Chondrocyte (in vitro differentiated cells): ENCODE results near the gene CSF1. TPM values are rescaled to one million over a fixed set of nuclear protein-coding genes. Genes with fewer than 3 reads are reported as not detected.

Experiments
- DNase-seq: peaks from one replicate; pipeline ENCODE4 v3.0.0; 2021; ENCODE audit warnings: mixed read lengths, low spot score
- H3K27ac Mint-ChIP-seq: one replicate; pipeline ENCODE4 v1.8.0; 2021; ENCODE audit warnings: mild to moderate bottlenecking, moderate library complexity, mixed read lengths; ENCODE audit not compliant: unreplicated experiment
- H3K27me3 Mint-ChIP-seq: 2 replicates; pipeline ENCODE4 v1.8.0; 2021; ENCODE audit warnings: low read depth, mixed read lengths
- H3K36me3 Mint-ChIP-seq: 2 replicates; pipeline ENCODE4 v1.8.0; 2021; ENCODE audit warnings: low read depth, mixed read lengths
- H3K4me1 Mint-ChIP-seq: 2 replicates; pipeline ENCODE4 v1.8.0; 2021; ENCODE audit warnings: low read depth, mild to moderate bottlenecking, mixed read lengths
- H3K4me3 Mint-ChIP-seq: one replicate; pipeline ENCODE4 v1.8.0; 2021; ENCODE audit warnings: mild to moderate bottlenecking, moderate library complexity, mixed read lengths; ENCODE audit not compliant: unreplicated experiment
- H3K9me3 Mint-ChIP-seq: 2 replicates; pipeline ENCODE4 v1.8.0; 2021; ENCODE audit warnings: low read depth, mixed read lengths
- CTCF ChIP-seq: fragments of 200-600 bp; sonication (generic); IDR thresholded peaks from 2 replicates; pipeline ENCODE4 v1.5.0; 2021; ENCODE audit warnings: antibody characterized with exemption, mild to moderate bottlenecking, moderate library complexity
- total RNA-seq: library from RNA; stranded (reverse); gene quantifications from 3 replicates; pipeline ENCODE4 v1.2.1, GENCODE V29; 2021

Gene CSF1
- total RNA-seq, 1 donor from 2014 or later, result 19.8 TPM

- TF ChIP-seq CTCF, result no peak
- Mint-ChIP-seq H3K27me3 (peaks cover 5% of the 10 kb centered on the region), H3K27ac (no peak overlapping the region), H3K4me3 (no peak overlapping the region), H3K36me3 (no peaks in the 10 kb centered on the region), H3K9me3 (no peaks in the 10 kb centered on the region), H3K4me1 (peaks cover 10% of the 10 kb centered on the region)
- DNase-seq, result no peak
These were observed 5.2 kb upstream of the CSF1 start for GRCh38 chr1:109905491-109905890.

GRCh38 chr1:109906160-109906838 lies 4.3 kb upstream of the CSF1 start:
- Mint-ChIP-seq H3K9me3 (no peaks in the 10 kb centered on the region), H3K4me1 (peaks cover 12% of the 10 kb centered on the region), H3K27me3 (peaks cover 5% of the 10 kb centered on the region), H3K27ac (no peak overlapping the region), H3K4me3 (no peak overlapping the region), H3K36me3 (no peaks in the 10 kb centered on the region)
- no peak for DNase-seq
- no peak for TF ChIP-seq CTCF

- DNase-seq, result no peak
- no peak for TF ChIP-seq CTCF
- Mint-ChIP-seq H3K36me3 (no peaks in the 10 kb centered on the region), H3K4me1 (peaks cover 17% of the 10 kb centered on the region), H3K4me3 (no peak overlapping the region), H3K9me3 (no peaks in the 10 kb centered on the region), H3K27me3 (peaks cover 5% of the 10 kb centered on the region), H3K27ac (no peak overlapping the region)
These were observed 3.8 kb upstream of the CSF1 start for GRCh38 chr1:109906839-109907180.

- no peaks in the 10 kb centered on the region for H3K9me3 Mint-ChIP-seq
- H3K27me3 Mint-ChIP-seq, result peaks cover 5% of the 10 kb centered on the region
- H3K4me1 Mint-ChIP-seq, result peaks cover 22% of the 10 kb centered on the region
- TF ChIP-seq CTCF, result no peak
- DNase-seq, result no peak
- H3K27ac Mint-ChIP-seq, result no peak overlapping the region
- no peaks in the 10 kb centered on the region for H3K36me3 Mint-ChIP-seq
- no peak overlapping the region for H3K4me3 Mint-ChIP-seq
These were observed 3.4 kb upstream of the CSF1 start for GRCh38 chr1:109907190-109907774.

- TF ChIP-seq CTCF, result no peak
- DNase-seq, result no peak
- Mint-ChIP-seq H3K9me3 (no peaks in the 10 kb centered on the region), H3K27ac (no peak overlapping the region), H3K27me3 (peaks cover 5% of the 10 kb centered on the region), H3K36me3 (no peaks in the 10 kb centered on the region), H3K4me3 (no peak overlapping the region), H3K4me1 (peaks cover 37% of the 10 kb centered on the region)
These were observed 1.8 kb upstream of the CSF1 start for GRCh38 chr1:109908836-109909235.
